GM12891 (cell line): ENCODE results near the gene CACNA1I.

Source experiments
- DNase-seq: peaks from one replicate; pipeline ENCODE4 v3.0.0; 2011; ENCODE audit warnings: low spot score; ENCODE audit not compliant: insufficient read length
- FAIRE-seq: peaks from 2 replicates; lab custom pipeline; 2011; peaks lifted over from hg19 to GRCh38; lab: Jason Lieb, UNC
- PAX5 ChIP-seq: IDR thresholded peaks from 2 replicates; pipeline ENCODE4 v1.6.1; 2011; ENCODE audit warnings: low read length, moderate library complexity, mild to moderate bottlenecking; ENCODE audit not compliant: insufficient read depth, severe bottlenecking
- POLR2A ChIP-seq: IDR thresholded peaks from 2 replicates; pipeline ENCODE4 v1.6.1; 2011; ENCODE audit warnings: low read depth, low read length, control low read depth
- POLR2AphosphoS5 ChIP-seq: IDR thresholded peaks from 2 replicates; pipeline ENCODE4 v1.6.1; 2011; ENCODE audit warnings: low read depth, low read length, control low read depth
- POU2F2 ChIP-seq: IDR thresholded peaks from 2 replicates; pipeline ENCODE4 v1.6.1; 2011; ENCODE audit warnings: low read depth, mild to moderate bottlenecking, control low read depth, low read length, moderate library complexity
- SPI1 ChIP-seq: IDR thresholded peaks from 2 replicates; pipeline ENCODE4 v1.6.1; 2011; ENCODE audit warnings: low read depth, low read length, control low read depth
- TAF1 ChIP-seq: IDR thresholded peaks from 2 replicates; pipeline ENCODE4 v1.6.1; 2011; ENCODE audit warnings: low read depth, low read length, control low read depth

The CACNA1I gene

GRCh38 chr22:39595622-39596172 is 25.1 kb downstream of the CACNA1I start:
- TF ChIP-seq PAX5 = no peak
- no peak for TF ChIP-seq POLR2A
- no peak for TF ChIP-seq POLR2AphosphoS5
- TF ChIP-seq POU2F2 = no peak
- TF ChIP-seq TAF1 = no peak
- TF ChIP-seq SPI1 = no peak
- FAIRE-seq (no peak), DNase-seq (no peak)

DNA sequence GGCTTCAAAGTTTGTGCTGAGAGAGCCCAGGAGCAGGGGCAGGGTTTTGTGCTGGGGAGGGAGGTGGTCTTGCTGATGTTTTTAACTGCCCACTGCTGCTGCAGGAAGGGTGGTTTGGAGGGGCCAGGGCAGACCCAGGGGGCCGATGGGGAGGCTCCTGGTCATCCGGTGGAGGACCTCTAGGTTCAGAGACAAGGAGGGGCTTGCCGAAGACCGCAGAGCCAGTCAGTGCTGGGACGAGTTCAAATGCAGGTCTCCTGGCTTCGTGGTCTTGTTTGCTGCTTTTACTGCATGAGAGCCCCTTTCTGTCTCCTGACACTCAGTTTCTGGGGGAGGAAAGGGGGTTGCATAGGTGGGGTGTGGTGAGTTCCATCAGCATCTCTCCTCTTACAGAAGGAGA is 26.0 kb downstream of the CACNA1I start:
- FAIRE-seq (no peak), DNase-seq (no peak)
- TF ChIP-seq POLR2A = no peak
- no peak for TF ChIP-seq POLR2AphosphoS5
- TF ChIP-seq SPI1 = no peak
- TF ChIP-seq TAF1 = no peak
- no peak for TF ChIP-seq PAX5
- no peak for TF ChIP-seq POU2F2

DNA sequence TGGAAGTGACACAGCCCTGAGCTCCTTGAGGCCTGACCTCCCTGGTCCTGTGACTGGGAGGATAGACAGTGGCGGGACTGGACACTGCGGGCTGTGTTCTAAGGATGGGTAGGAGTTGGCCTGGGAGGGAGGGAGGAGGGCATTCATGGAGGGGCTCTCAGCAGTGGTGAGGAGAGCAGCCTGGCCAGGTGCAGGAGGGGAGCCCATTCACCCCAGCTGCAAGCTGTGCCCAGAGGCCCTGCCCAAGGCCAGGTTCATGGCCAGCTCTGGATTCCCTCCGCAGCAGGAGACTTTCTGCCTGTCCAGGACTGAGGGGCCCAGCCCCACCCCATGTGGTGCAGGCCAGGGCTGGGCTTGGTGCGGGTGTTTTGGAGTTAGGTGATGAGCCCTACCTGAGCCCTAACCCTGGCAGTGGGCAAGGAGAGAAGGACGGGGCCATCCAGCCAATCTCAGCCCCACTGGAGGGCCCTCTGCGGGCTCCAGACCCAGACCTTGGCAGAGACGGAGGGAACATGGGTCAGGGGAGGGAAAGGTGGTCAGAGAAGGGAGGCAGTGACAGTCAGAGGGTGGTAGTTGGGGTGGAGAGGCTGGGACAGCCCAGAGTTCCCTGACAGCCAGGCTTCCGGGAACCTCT is 26.8 kb downstream of the CACNA1I start:
- TF ChIP-seq TAF1 = no peak
- no peak for TF ChIP-seq POU2F2
- no peak for TF ChIP-seq PAX5
- no peak for TF ChIP-seq POLR2AphosphoS5
- no peak for TF ChIP-seq POLR2A
- TF ChIP-seq SPI1 = no peak
- no peak for FAIRE-seq
- no peak for DNase-seq

DNA sequence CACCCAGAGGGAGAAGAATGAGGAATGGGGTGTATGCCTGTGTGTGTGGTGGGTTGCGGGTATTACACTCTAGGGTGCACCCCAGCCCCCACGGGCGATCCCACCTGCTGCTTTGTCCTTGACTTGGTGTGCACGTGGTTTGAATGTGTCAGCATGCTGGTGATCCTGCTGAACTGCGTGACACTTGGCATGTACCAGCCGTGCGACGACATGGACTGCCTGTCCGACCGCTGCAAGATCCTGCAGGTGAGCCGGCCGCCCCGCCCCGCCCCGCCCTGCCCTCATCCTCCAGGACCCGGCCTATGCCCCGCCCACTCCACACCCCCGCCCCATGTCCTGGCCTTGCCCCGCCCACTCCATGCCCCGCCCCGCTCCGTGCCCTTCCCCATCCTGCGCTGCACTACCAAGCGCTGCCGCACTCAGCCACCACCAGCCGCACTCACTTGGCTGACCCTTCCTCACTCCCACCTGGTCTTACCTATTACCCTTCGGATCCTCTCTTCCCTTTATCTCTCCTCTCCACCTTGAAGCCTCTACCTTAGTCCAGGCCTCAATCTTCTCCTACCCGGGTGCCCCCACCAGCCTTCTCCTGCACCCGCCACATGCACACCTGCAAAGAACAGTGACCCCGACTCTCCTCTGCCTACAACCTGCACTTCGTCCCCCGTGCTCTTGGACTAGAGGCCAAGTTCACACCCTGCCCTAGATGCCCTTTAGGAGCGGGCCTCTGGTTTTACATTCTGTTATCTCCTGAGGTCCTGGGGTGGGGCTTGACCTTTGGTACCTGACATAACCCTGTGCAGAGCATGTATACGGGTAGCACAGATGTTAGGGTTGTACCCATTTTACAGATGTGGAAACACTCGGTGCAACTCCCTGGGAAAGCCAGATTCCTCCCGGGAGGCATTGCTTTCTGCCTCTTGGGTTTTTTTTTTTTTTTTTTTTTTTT is 27.7 kb downstream of the CACNA1I start:
- TF ChIP-seq POU2F2 = no peak
- no peak for TF ChIP-seq POLR2A
- TF ChIP-seq PAX5 = no peak
- no peak for TF ChIP-seq POLR2AphosphoS5
- TF ChIP-seq TAF1 = no peak
- no peak for TF ChIP-seq SPI1
- no peak for FAIRE-seq
- peak; percentile 63 for DNase-seq

DNA sequence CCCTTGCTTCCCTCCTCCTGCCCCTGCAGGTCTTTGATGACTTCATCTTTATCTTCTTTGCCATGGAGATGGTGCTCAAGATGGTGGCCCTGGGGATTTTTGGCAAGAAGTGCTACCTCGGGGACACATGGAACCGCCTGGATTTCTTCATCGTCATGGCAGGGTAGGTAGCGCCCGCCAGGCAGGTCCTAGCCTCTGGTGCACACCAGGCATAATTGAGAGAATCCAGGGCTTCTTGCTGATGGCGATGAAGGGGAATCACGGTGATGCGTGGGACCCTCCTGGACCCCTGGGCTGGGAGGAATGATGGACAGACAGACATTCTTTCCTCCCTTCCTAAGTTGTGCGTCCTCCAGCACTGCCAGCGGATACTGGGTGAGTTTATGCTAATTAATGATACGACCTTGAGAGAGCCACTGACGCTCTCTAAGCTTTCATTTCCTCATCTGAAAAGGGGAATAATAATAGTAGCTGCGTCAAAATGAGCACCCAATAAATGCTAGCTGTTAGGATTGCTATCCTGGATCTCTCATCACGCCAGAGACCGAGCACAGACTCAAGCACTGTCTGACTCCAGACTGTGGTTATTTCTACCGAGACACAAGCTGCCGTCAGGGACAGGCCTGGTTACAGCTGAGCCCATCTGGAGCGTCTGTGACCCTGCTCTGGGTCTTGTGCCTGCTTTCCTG is 30.1 kb downstream of the CACNA1I start:
- FAIRE-seq (no peak), DNase-seq (no peak)
- TF ChIP-seq PAX5 (no peak), SPI1 (peak; percentile 61), TAF1 (no peak)

- DNase-seq = no peak
- TF ChIP-seq POLR2A = no peak
- TF ChIP-seq TAF1 = no peak
- no peak for TF ChIP-seq SPI1
- no peak for TF ChIP-seq POLR2AphosphoS5
- TF ChIP-seq POU2F2 = no peak
- no peak for FAIRE-seq
Observed at GRCh38 chr22:39601180-39601535, 30.6 kb downstream of the CACNA1I start.

- FAIRE-seq = no peak
- TF ChIP-seq SPI1 (no peak), POLR2AphosphoS5 (no peak), PAX5 (no peak), POLR2A (no peak), POU2F2 (no peak), TAF1 (no peak)
- DNase-seq = no peak
Observed at GRCh38 chr22:39603345-39603744, 32.8 kb downstream of the CACNA1I start.

DNA sequence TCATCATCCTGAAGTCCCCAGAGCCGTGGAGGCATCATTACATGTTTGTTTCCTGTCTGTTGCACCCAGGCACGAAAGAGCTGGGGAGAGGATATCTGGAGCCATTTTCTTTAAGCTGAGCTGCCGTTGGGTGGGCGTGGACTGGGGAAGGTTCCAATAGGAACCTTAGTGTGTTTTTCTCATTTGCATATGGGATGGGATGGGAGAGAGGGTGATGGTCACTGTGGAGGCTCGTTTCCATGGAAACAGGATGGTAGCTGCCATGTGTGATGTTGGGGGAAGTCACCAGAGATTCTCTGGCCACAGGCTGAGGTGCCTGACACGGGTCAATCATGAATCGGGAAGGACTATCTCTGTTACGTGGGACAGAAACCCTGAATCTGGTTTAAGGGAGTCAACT is 39.7 kb downstream of the CACNA1I start:
- FAIRE-seq (no peak), DNase-seq (no peak)
- no peak for TF ChIP-seq POU2F2
- TF ChIP-seq SPI1 = no peak
- TF ChIP-seq TAF1 = no peak
- no peak for TF ChIP-seq POLR2AphosphoS5
- TF ChIP-seq PAX5 = no peak
- no peak for TF ChIP-seq POLR2A

- FAIRE-seq (no peak), DNase-seq (no peak)
- TF ChIP-seq PAX5 = no peak
- TF ChIP-seq POLR2A = no peak
- no peak for TF ChIP-seq POU2F2
- no peak for TF ChIP-seq SPI1
- TF ChIP-seq TAF1 = no peak
- no peak for TF ChIP-seq POLR2AphosphoS5
Observed at GRCh38 chr22:39610766-39611165, 40.2 kb downstream of the CACNA1I start.
